SH-SY5Y (cell line): Measurements from ENCODE around the gene DOK7.

Source experiments
- GATA2 ChIP-seq: IDR thresholded peaks from 2 replicates; pipeline ENCODE4 v1.6.1; 2011; ENCODE audit warnings: mild to moderate bottlenecking, low read depth, low read length
- GATA3 ChIP-seq: IDR thresholded peaks from 2 replicates; pipeline ENCODE4 v1.6.1; 2011; ENCODE audit warnings: low read depth, mild to moderate bottlenecking, low read length, moderate library complexity

Gene DOK7

DNA sequence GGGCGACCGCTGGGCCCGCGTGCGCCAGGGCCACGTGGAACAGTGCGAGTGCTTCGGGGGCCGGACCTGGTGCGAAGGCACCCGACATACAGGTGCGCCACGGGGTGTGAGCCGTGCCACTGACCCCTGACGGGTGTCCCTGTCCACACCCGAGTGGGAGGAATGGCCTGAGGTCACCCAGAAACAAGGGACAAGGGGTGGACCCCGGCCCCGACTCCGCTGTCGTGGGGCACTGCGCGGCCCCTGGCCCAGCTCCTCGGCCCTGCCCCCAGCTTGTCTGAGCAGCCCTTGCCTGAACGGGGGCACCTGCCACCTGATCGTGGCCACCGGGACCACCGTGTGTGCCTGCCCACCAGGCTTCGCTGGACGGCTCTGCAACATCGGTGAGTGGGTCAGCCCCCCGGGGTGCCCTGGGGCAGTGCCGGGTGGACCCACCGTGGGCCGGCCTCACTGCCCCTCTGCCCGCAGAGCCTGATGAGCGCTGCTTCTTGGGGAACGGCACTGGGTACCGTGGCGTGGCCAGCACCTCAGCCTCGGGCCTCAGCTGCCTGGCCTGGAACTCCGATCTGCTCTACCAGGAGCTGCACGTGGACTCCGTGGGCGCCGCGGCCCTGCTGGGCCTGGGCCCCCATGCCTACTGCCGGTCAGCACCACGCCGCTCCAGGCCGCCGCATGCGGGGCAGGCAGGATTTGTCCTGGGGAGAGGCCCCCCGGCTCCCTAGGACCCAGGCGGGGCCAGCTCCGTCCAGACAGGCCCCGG lies 18.6 kb upstream of the DOK7 start:
- TF ChIP-seq GATA2 (no peak), GATA3 (no peak)

DNA sequence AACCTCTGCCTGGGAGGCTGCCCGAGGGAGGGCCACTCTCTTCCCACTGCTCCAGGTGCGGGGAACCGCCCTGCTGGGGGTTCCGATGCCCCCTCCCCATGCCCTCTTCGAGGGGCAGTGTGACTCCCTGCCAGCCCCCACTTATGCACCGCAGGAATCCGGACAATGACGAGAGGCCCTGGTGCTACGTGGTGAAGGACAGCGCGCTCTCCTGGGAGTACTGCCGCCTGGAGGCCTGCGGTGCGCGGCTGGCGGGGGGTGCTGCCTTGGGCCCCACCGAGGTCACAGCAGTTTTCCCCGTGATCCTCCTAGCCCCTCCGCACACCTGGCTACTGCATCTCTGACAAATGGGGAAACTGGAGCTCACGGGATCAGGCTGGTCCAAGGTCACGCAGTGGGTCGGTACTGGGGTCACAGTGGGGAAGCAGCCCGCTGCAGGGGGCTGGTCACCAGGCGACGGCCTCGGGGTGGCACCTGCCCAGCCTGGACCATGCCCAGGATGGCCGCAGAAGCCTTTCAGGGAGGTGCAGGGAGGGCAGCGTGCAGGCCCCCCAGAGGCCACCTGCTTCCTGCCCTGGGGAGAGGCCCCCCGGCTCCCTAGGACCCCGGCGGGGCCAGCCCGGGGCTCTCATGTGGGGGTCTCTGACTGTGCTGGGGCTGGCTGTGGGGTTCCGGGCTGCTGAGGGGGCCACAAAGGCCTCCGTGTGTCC lies 17.8 kb upstream of the DOK7 start:
- TF ChIP-seq GATA2 (no peak), GATA3 (no peak)

DNA sequence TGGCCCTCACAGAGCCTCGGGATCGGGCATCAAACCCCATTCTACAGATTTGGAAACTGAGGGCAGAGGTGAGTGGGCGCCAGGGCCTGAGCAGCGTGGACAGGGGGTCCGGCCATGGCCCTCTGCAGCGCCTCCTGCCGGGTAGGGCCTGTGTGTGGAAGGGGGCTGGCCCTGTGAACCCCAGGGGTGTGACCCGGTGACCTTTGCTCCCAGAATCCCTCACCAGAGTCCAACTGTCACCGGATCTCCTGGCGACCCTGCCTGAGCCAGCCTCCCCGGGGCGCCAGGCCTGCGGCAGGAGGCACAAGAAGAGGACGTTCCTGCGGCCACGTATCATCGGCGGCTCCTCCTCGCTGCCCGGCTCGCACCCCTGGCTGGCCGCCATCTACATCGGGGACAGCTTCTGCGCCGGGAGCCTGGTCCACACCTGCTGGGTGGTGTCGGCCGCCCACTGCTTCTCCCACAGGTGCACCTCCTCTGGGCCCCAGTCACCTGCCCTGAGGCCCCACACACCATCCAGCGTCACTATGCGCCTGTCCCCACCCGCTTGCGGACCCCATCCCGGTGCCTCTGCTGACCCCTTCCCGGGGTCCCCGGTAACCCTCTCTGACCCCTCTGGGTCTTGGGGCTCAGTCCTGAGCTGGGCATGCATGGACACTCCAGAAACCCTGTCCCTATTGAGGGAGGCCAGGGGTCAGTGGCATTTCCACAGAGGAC lies 17.1 kb upstream of the DOK7 start:
- no peak for TF ChIP-seq GATA2

DNA sequence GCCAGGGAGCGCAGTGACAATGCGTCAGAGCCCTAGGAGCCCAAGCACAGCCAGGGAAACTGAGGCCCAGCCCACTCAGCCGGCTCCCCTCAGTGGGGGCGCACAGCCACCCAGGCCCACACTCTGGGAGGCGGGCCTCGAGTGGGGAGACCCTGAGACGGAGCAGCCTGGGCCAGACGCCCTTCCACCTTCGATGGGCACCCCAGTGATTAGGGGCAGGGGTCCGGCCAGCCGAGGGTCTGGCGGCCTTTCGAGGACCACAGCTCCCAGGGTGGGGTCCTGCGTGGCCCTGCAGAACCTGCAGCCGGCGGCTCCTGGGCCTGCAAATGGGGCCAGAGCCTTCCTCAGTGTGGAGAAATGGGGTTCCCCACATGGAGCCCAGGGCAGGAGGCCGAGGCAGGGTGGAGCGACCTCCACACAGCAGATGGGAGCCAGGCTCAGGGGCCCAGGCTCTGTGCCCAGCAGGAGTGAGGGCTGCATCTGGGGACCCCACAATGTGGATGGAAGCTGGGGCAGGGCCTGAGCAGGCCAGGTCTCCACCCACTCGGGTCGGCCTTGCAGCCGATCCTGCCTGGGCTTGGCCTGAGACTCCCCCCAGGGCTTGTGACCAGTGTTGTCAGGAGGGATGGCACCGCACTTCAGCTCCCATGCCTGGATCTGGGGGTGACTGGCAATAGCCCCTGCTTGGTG lies 16.3 kb upstream of the DOK7 start:
- TF ChIP-seq GATA3, result no peak
- TF ChIP-seq GATA2, result no peak

DNA sequence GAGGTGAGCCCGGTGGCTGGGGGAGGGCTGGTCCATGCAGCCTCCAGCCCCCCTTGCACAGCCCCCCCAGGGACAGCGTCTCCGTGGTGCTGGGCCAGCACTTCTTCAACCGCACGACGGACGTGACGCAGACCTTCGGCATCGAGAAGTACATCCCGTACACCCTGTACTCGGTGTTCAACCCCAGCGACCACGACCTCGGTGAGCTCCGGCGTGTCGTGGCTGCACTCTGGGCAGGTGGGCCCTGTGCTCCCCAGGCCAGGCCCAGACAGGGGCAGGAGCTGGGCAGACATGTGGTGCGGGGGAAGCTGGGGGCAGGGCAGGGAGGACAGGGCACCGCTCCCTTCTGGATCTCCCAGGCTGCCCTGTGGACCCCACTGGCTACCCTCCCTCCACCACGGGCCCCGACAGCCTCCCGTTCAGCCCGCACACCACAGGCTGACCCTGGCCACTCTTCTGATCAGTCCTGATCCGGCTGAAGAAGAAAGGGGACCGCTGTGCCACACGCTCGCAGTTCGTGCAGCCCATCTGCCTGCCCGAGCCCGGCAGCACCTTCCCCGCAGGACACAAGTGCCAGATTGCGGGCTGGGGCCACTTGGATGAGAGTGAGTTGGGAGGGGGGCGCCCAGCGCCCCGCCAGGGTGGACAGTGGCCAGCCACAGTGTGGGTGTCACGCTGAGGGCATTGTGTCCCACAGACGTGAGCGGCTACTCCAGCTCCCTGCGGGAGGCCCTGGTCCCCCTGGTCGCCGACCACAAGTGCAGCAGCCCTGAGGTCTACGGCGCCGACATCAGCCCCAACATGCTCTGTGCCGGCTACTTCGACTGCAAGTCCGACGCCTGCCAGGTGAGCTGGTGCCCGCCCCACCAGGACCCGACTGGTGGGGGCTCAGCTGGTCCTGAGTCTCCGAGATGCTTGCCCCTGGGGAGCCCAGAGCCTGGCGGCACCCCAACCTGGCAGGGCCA lies 15.4 kb upstream of the DOK7 start:
- TF ChIP-seq GATA3, result no peak

GRCh38 chr4:3449047-3449573 lies 14.0 kb upstream of the DOK7 start:
- no peak for TF ChIP-seq GATA2
- TF ChIP-seq GATA3, result no peak

DNA sequence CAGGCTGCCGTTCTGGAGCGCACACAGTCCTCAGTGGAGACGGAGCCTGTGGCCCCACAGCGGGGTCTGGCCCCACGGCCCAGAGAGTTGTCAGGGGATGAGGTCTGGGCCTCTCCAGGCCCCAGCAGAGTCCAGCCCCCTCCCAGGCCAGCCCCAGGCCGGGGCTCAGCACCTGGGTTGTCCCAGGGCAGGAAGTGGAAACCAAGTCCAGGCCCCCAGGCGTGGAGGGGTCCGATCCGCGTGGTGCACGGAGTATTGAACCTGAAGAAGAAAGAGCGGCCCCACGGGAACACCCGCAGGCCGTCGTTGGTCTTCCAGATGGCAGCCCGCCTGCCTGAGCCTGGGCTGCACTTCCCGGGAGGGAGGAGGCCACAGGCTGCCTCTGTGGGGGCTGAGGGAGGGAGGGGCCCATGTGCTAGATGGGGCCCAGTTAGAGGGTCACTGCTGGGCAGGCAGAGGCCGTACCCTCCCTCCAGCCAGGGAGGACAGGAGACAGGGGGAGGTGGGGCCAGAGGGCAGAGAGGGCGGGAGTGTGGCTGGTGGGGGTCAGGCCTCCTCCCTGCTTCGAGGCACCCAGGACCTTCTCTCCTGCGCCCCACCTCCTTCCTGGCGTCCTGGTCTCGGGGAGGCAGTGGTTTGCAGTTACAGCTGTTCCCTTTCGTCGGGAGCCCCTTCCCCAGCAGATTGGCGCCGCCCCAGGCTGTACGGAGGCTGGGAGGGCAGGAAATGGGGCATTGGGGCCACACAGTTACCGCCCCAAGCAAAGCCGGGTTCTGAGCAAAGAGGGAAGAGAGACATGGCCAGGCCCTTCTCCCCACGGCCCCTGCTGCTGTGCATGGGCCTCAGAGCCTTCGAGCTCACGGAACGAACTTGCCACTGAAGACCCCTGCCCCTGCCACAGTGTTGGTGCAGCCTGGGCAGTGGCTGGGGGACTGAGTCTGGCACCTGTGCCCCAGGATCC lies 13.3 kb upstream of the DOK7 start:
- TF ChIP-seq GATA3 (no peak), GATA2 (no peak)

GRCh38 chr4:3450643-3451042 lies 12.5 kb upstream of the DOK7 start:
- TF ChIP-seq GATA2, result no peak

GRCh38 chr4:3451956-3452355 lies 11.2 kb upstream of the DOK7 start:
- TF ChIP-seq GATA3 (no peak), GATA2 (no peak)

DNA sequence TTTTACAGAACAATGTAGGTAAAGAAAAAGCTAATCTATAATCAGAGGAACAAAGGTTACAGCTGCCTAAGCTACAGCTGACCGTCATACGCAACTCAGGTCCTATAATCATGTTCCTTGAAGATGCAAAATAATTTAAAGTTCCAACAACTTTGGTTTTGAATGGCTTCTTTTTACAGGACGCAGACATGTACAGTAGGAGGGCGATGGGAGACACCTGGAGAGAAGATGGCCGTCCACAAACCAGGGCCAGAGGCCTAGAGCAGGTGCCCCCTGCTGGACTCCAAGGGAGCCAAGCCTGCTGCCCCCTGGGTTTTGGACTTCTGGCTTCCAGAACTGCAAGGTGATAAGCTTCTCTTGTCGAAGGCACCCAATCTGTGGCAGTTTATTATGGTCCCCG lies 10.7 kb upstream of the DOK7 start:
- TF ChIP-seq GATA3 (no peak), GATA2 (no peak)

DNA sequence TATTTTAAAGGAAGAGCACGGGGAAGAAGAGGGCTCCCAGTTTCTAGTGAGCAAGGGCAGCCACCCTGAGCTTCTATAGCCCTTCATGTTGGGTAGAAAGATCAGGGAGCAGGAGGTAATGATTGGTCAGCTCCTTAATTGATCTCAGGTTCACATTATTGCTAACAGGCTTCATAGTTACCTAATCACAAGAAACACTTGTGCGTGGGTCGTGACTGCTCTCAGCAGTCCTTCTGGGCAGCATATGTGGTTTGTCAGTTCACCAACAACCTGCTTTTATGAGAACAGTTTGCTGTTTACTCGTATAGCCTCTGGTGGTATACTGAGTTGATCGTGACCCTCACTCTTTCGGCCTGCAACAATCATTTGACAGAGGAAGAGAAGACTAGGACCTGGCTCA lies 4.7 kb upstream of the DOK7 start:
- TF ChIP-seq GATA3 (no peak), GATA2 (no peak)

- no peak for TF ChIP-seq GATA2
These were observed 2.2 kb upstream of the DOK7 start for GRCh38 chr4:3460926-3461325.
